B cell (primary cell): ENCODE measurements around the gene IRAK2. TPM values are rescaled to one million over a fixed set of nuclear protein-coding genes. Genes with fewer than 3 reads are reported as not detected.

Source experiments
- ATAC-seq: fragments of 200-7000 bp; cut with Tn5 transposase; one replicate; pipeline ENCODE4 v1.10.0; 2021; ENCODE audit warnings: low read depth, mild to moderate bottlenecking, moderate number of reproducible peaks, moderate library complexity
- CTCF ChIA-PET: fragments of 350-600 bp; sonication (Branson Sonifier 250); formaldehyde crosslinking; loops from one replicate; lab custom pipeline; 2021; ENCODE audit warnings: antibody characterized with exemption, inconsistent platforms; lab: Charles Lee
- POLR2A ChIA-PET: fragments of 350-600 bp; sonication (Branson Sonifier 250); formaldehyde crosslinking; loops from one replicate; lab custom pipeline; 2021; ENCODE audit warnings: antibody characterized with exemption; lab: Charles Lee
- DNase-seq: peaks from one replicate; pipeline ENCODE4 v3.0.0; 2013
- H2AFZ ChIP-seq: 2 replicates; pipeline ENCODE4 v1.6.1; 2012; ENCODE audit warnings: mild to moderate bottlenecking, low read depth, low read length; ENCODE audit not compliant: insufficient read depth, poor library complexity, severe bottlenecking
- H3K27ac ChIP-seq, 2 donors: 1 replicate in 1 of 2; 2 replicates in 1 of 2; pipeline ENCODE4 v1.5.1; 2012 to 2013; ENCODE audit warnings: low read length in 2 of 2, mild to moderate bottlenecking in 2 of 2, moderate library complexity in 1 of 2
- H3K27me3 ChIP-seq, 4 experiments: fragments of 200-600 bp in 1 of 4; sonication (generic) in 1 of 4; replicated peaks in 1 of 4; 1 replicate in 2 of 4; 2 replicates in 2 of 4; pipeline versions ENCODE4 v1.6.1 to v1.7.0; 2013 to 2016; ENCODE audit warnings: low read length in 3 of 4, mild to moderate bottlenecking in 2 of 4, mixed read lengths in 1 of 4, moderate library complexity in 1 of 4; ENCODE audit not compliant: insufficient read depth in 4 of 4, control insufficient read depth in 3 of 4; ENCODE audit errors: control extremely low read depth in 1 of 4
- H3K36me3 ChIP-seq, 2 experiments: replicated peaks in 1 of 2; 1 replicate in 1 of 2; 2 replicates in 1 of 2; pipeline versions ENCODE4 v1.6.1 to v1.7.1; 2013; ENCODE audit warnings: low read length in 1 of 2; ENCODE audit not compliant: insufficient read depth in 2 of 2, control insufficient read depth in 1 of 2; ENCODE audit errors: control extremely low read depth in 1 of 2, extremely low read depth in 1 of 2
- H3K4me1 ChIP-seq, 2 donors: fragments of 200-600 bp in 1 of 2; sonication (generic) in 1 of 2; 1 replicate in 1 of 2; 2 replicates in 1 of 2; pipeline versions ENCODE4 v1.5.1 to v1.6.1; 2013 to 2017; ENCODE audit warnings: low read length in 2 of 2; ENCODE audit not compliant: control insufficient read depth in 2 of 2, insufficient read depth in 2 of 2
- H3K4me2 ChIP-seq: replicated peaks from 2 replicates; pipeline ENCODE3; 2012; ENCODE audit warnings: mild to moderate bottlenecking, low read depth, low read length; ENCODE audit not compliant: poor library complexity, severe bottlenecking
- H3K4me3 ChIP-seq, 5 experiments: fragments of 200-600 bp in 1 of 5; sonication (generic) in 1 of 5; 1 replicate in 3 of 5; 2 replicates in 2 of 5; pipeline versions ENCODE4 v1.5.1 to v1.7.0; 2011 to 2016; ENCODE audit warnings: low read length in 4 of 5, mild to moderate bottlenecking in 4 of 5, low read depth in 2 of 5, control low read depth in 1 of 5, moderate library complexity in 1 of 5; ENCODE audit not compliant: insufficient read depth in 1 of 5; ENCODE audit errors: control extremely low read depth in 1 of 5, extremely low read depth in 1 of 5
- H3K79me2 ChIP-seq: fragments of 200-600 bp; sonication (generic); one replicate; pipeline ENCODE4 v1.6.0; 2016; ENCODE audit warnings: low read length; ENCODE audit not compliant: control insufficient read depth, insufficient read depth
- H3K9ac ChIP-seq: fragments of 200-600 bp; sonication (generic); 2 replicates; pipeline ENCODE4 v1.6.1; 2017; ENCODE audit warnings: mild to moderate bottlenecking, low read length, moderate library complexity
- H3K9me3 ChIP-seq, 3 donors: one replicate each; pipeline versions ENCODE4 v1.6.1 to v1.7.1; 2013; ENCODE audit warnings: low read length in 2 of 3; ENCODE audit not compliant: control insufficient read depth in 2 of 3, insufficient read depth in 1 of 3; ENCODE audit errors: control extremely low read depth in 1 of 3
- H4K20me1 ChIP-seq: 2 replicates; pipeline ENCODE4 v1.6.0; 2012; ENCODE audit warnings: mild to moderate bottlenecking, low read length; ENCODE audit not compliant: insufficient read depth, control insufficient read depth, poor library complexity, severe bottlenecking
- H3K27ac Mint-ChIP-seq: one replicate; pipeline ENCODE4 v1.8.0; 2021; ENCODE audit warnings: mixed read lengths
- H3K27me3 Mint-ChIP-seq: one replicate; pipeline ENCODE4 v1.8.0; 2021; ENCODE audit warnings: mixed read lengths
- H3K4me1 Mint-ChIP-seq: one replicate; pipeline ENCODE4 v1.8.0; 2021; ENCODE audit warnings: mixed read lengths
- H3K4me3 Mint-ChIP-seq: one replicate; pipeline ENCODE4 v1.8.0; 2021; ENCODE audit warnings: mixed read lengths
- H3K9me3 Mint-ChIP-seq: one replicate; pipeline ENCODE4 v1.8.0; 2022; ENCODE audit warnings: mixed read lengths; ENCODE audit not compliant: insufficient read depth
- CTCF ChIP-seq: fragments of 200-600 bp; IDR thresholded peaks from one replicate; pipeline ENCODE4 v1.8.0; 2022; ENCODE audit warnings: antibody characterized with exemption, mild to moderate bottlenecking
- EZH2 ChIP-seq: IDR thresholded peaks from 2 replicates; pipeline ENCODE4 v1.6.1; 2012; ENCODE audit warnings: borderline replicate concordance, low read depth, mild to moderate bottlenecking, moderate library complexity, low read length; ENCODE audit not compliant: insufficient read depth, poor library complexity, severe bottlenecking
- WGBS: methylation state at CpG from one replicate; pipeline ENCODE4 v1.1.5; 2013; ENCODE audit warnings: missing lambda C conversion rate; ENCODE audit not compliant: insufficient coverage; 5-methylcytosine and 5-hydroxymethylcytosine counted together
- intact Hi-C: fragments of 100-400 bp; cut with micrococcal nuclease; formaldehyde crosslinking; loops from one replicate; pipeline ENCODE4 v1.10.0; 2022
- polyA plus RNA-seq: library from polyadenylated mRNA; depleted of rRNA; stranded (reverse); fragments of >200 nt; gene quantifications from 2 replicates; pipeline ENCODE4 v1.2.3, GENCODE V29; 2012
- total RNA-seq, 2 donors: library from RNA; stranded (reverse); fragments of 120-200 nt in 1 of 2; gene quantifications; 1 replicate in 1 of 2; 2 replicates in 1 of 2; pipeline versions ENCODE4 v1.2.3 to v1.2.4, GENCODE V29; 2013 to 2022

IRAK2 gene
- total and polyA plus RNA-seq, 2 donors (not counting 1 experiment from before 2014, with no cell fraction given), result 11.8 to 23.2 TPM

GRCh38 chr3:10189557-10190354 is 25.0 kb downstream of the IRAK2 start:
- H3K4me2 ChIP-seq, result peak overlapping the region; percentile 59
- H3K27me3 ChIP-seq, result no peaks in the 10 kb centered on the region
- DNase-seq (peak; percentile 44), ATAC-seq (peak; percentile 11)
- intact Hi-C loops, result no loop called here
- H3K9me3 ChIP-seq, result no peaks in the 10 kb centered on the region
- H3K79me2 ChIP-seq, result peaks cover 51% of the 10 kb centered on the region
- WGBS, result 23% methylated on average over 6 of the region's 7 CpGs
- no peaks in the 10 kb centered on the region for H4K20me1 ChIP-seq
- Mint-ChIP-seq H3K9me3 (no peaks in the 10 kb centered on the region), H3K4me3 (peak overlapping the region; percentile 48), H3K27me3 (no peaks in the 10 kb centered on the region), H3K4me1 (peaks cover 75% of the 10 kb centered on the region), H3K27ac (peak overlapping the region; percentile 51)
- peak overlapping the region in 1 of 5 experiments; percentile 30 for H3K4me3 ChIP-seq
- peak overlapping the region; percentile 6 for H3K9ac ChIP-seq
- ChIA-PET CTCF (interaction anchor here (1.0 to 4.8 kb wide), 4 partner anchors 11 to 34 kb away, joined by 3 to 20 read pairs (median 4); no protein-coding TSS in a partner anchor), POLR2A (interaction anchor here (0.6 to 0.8 kb wide), 2 partner anchors 10 to 50 kb away, joined by 3 read pairs; no protein-coding TSS in a partner anchor)
- TF ChIP-seq EZH2 (no peak), CTCF (no peak)
- H3K4me1 ChIP-seq, result peaks cover 75 to 83% of the 10 kb centered on the region in 2 donors
- H2AFZ ChIP-seq, result peak overlapping the region; percentile 26
- no peaks in the 10 kb centered on the region for H3K36me3 ChIP-seq
- peak overlapping the region in 1 of 2 donors; percentile 60 for H3K27ac ChIP-seq
